AG04450 (cell line): ENCODE data around the gene TRIM32. TPM values are rescaled to one million over a fixed set of nuclear protein-coding genes. Genes with fewer than 3 reads are reported as not detected.
A peak's percentile ranks its signal among the peaks of the same experiment; 100 is the strongest.

Experiments
- CTCF ChIA-PET: fragments of 300-600, 350-600 bp; formaldehyde crosslinking; extraction: SDS; loops from one replicate; lab custom pipeline; 2022; ENCODE audit warnings: antibody characterized with exemption, inconsistent platforms; lab: Charles Lee
- POLR2A ChIA-PET: fragments of 350-600 bp; formaldehyde crosslinking; extraction: SDS; loops from one replicate; lab custom pipeline; 2021; ENCODE audit warnings: antibody characterized with exemption, inconsistent platforms; lab: Yijun Ruan, JAX
- DNase-seq: peaks from one replicate; pipeline ENCODE4 v3.0.0-alpha.2; 2011; ENCODE audit warnings: low read depth, low spot score
- H3K27ac ChIP-seq: one replicate; pipeline ENCODE4 v1.5.1; 2012; ENCODE audit warnings: low read depth, low read length, control low read depth
- H3K27me3 ChIP-seq: one replicate; pipeline ENCODE4 v1.6.0; 2012; ENCODE audit warnings: low read length; ENCODE audit not compliant: control insufficient read depth, insufficient read depth
- H3K4me3 ChIP-seq: 2 replicates; pipeline ENCODE4 v1.5.1; 2011; ENCODE audit warnings: mild to moderate bottlenecking, low read depth, low read length, control low read depth
- H3K9me3 ChIP-seq: 2 replicates; pipeline ENCODE4 v1.5.1; 2012; ENCODE audit warnings: low read length; ENCODE audit not compliant: control insufficient read depth, insufficient read depth
- CTCF ChIP-seq: IDR thresholded peaks from 2 replicates; pipeline ENCODE4 v1.5.1; 2011; ENCODE audit warnings: low read depth, low read length, control low read depth, inconsistent platforms
- polyA plus RNA-seq: library from polyadenylated mRNA; depleted of rRNA; stranded (reverse); fragments of >200 nt; gene quantifications from 2 replicates; pipeline ENCODE4 v1.2.3, GENCODE V29; 2011

Gene TRIM32
- polyA plus RNA-seq, 1 experiment, result 24.5 TPM

- H3K9me3 ChIP-seq, result no peaks in the 10 kb centered on the region
- ChIA-PET CTCF (no interaction called here), POLR2A (no interaction called here)
- no peak overlapping the region for H3K4me3 ChIP-seq
- H3K27me3 ChIP-seq, result no peaks in the 10 kb centered on the region
- DNase-seq, result peak; percentile 44
- TF ChIP-seq CTCF, result no peak
- peak overlapping the region; percentile 76 for H3K27ac ChIP-seq
Observed at GRCh38 chr9:116644091-116644688, 42.9 kb upstream of the TRIM32 start.

GRCh38 chr9:116646661-116647514 is 40.2 kb upstream of the TRIM32 start:
- TF ChIP-seq CTCF, result peak; percentile 70
- no peak for DNase-seq
- ChIA-PET CTCF (interaction anchor here (0.7 to 2.9 kb wide), 12 partner anchors 12 to 1062 kb away, joined by 3 to 26 read pairs (median 4); no protein-coding TSS in a partner anchor), POLR2A (no interaction called here)
- H3K9me3 ChIP-seq, result no peaks in the 10 kb centered on the region
- no peaks in the 10 kb centered on the region for H3K27me3 ChIP-seq
- no peak overlapping the region for H3K27ac ChIP-seq
- H3K4me3 ChIP-seq, result no peak overlapping the region

- no peak for DNase-seq
- ChIA-PET CTCF (interaction anchor here (0.7 to 2.9 kb wide), 6 partner anchors 12 to 1055 kb away, joined by 3 to 26 read pairs (median 6); no protein-coding TSS in a partner anchor), POLR2A (no interaction called here)
- Histone ChIP-seq H3K27me3 (no peaks in the 10 kb centered on the region), H3K27ac (no peak overlapping the region), H3K4me3 (no peak overlapping the region), H3K9me3 (no peaks in the 10 kb centered on the region)
- no peak for TF ChIP-seq CTCF
Observed at GRCh38 chr9:116647515-116647809, 39.6 kb upstream of the TRIM32 start.

- H3K27me3 ChIP-seq, result no peaks in the 10 kb centered on the region
- H3K9me3 ChIP-seq, result no peaks in the 10 kb centered on the region
- no peak overlapping the region for H3K4me3 ChIP-seq
- TF ChIP-seq CTCF, result no peak
- CTCF ChIA-PET, result no interaction called here
- DNase-seq, result no peak
- no peak overlapping the region for H3K27ac ChIP-seq
- POLR2A ChIA-PET, result no interaction called here
Observed at GRCh38 chr9:116653348-116654058, 33.6 kb upstream of the TRIM32 start.

- no peak for TF ChIP-seq CTCF
- Histone ChIP-seq H3K4me3 (no peak overlapping the region), H3K27ac (no peak overlapping the region), H3K9me3 (no peaks in the 10 kb centered on the region), H3K27me3 (no peaks in the 10 kb centered on the region)
- ChIA-PET CTCF (no interaction called here), POLR2A (no interaction called here)
- no peak for DNase-seq
Observed at GRCh38 chr9:116654059-116654355, 33.1 kb upstream of the TRIM32 start.
